ENCODE data around the gene HK1.
A peak's percentile ranks its signal among the peaks of the same experiment; 100 is the strongest.
"Not testable (repeated sequence)": the region's sequence is repeated elsewhere in the genome, so short reads cannot be mapped to it uniquely, and the experiment has no call there.

The HK1 gene

GRCh38 chr10:69295027-69295636 lies 16.8 kb downstream of the HK1 start:
- no peak for TF ChIP-seq CTCF (IDR thresholded peaks at IDR 0.05; ENCODE audit: unreplicated experiment in 3 of 3)
- peaks cover 11% of the 10 kb centered on the region for H3K27me3 Mint-ChIP-seq (ENCODE audit: low read depth)
- H3K36me3 Mint-ChIP-seq (ENCODE audit: low read depth): no peaks in the 10 kb centered on the region
- H3K4me1 Mint-ChIP-seq: no peaks in the 10 kb centered on the region
- no peak overlapping the region for H3K4me3 Mint-ChIP-seq
- no peaks in the 10 kb centered on the region for H3K9me3 Mint-ChIP-seq
- H3K27ac Mint-ChIP-seq: peak overlapping the region in 1 of 3 experiments; percentile 18

GRCh38 chr10:69303632-69304051 lies 25.3 kb downstream of the HK1 start:
- Mint-ChIP-seq H3K9me3 (peaks cover 2% of the 10 kb centered on the region), H3K4me1 (no peaks in the 10 kb centered on the region), H3K27ac (no peak overlapping the region), H3K27me3 (ENCODE audit: low read depth) (peaks cover 14% of the 10 kb centered on the region), H3K36me3 (ENCODE audit: low read depth) (no peaks in the 10 kb centered on the region), H3K4me3 (no peak overlapping the region)
- TF ChIP-seq CTCF (IDR thresholded peaks at IDR 0.05; ENCODE audit: unreplicated experiment in 3 of 3): no peak

GRCh38 chr10:69306421-69306820 lies 28.1 kb downstream of the HK1 start:
- peaks cover 14% of the 10 kb centered on the region for H3K27me3 Mint-ChIP-seq (ENCODE audit: low read depth)
- H3K4me1 Mint-ChIP-seq: peaks cover 5% of the 10 kb centered on the region
- H3K36me3 Mint-ChIP-seq (ENCODE audit: low read depth): no peaks in the 10 kb centered on the region
- TF ChIP-seq CTCF (IDR thresholded peaks at IDR 0.05; ENCODE audit: unreplicated experiment in 3 of 3): no peak
- no peak overlapping the region for H3K27ac Mint-ChIP-seq
- H3K4me3 Mint-ChIP-seq: no peak overlapping the region
- peaks cover 2% of the 10 kb centered on the region for H3K9me3 Mint-ChIP-seq

- Mint-ChIP-seq H3K4me3 (no peak overlapping the region), H3K4me1 (peaks cover 5% of the 10 kb centered on the region), H3K27ac (no peak overlapping the region), H3K9me3 (peaks cover 2% of the 10 kb centered on the region), H3K27me3 (ENCODE audit: low read depth) (peaks cover 14% of the 10 kb centered on the region), H3K36me3 (ENCODE audit: low read depth) (no peaks in the 10 kb centered on the region)
- TF ChIP-seq CTCF (IDR thresholded peaks at IDR 0.05; ENCODE audit: unreplicated experiment in 3 of 3): no peak
Measured at GRCh38 chr10:69307434-69307833, 29.1 kb downstream of the HK1 start.

- not testable (repeated sequence) for H3K36me3 Mint-ChIP-seq (ENCODE audit: low read depth); H3K4me3 Mint-ChIP-seq; H3K4me1 Mint-ChIP-seq; H3K9me3 Mint-ChIP-seq; H3K27ac Mint-ChIP-seq; H3K27me3 Mint-ChIP-seq (ENCODE audit: low read depth)
Measured at GRCh38 chr10:69308304-69308703, 30.0 kb downstream of the HK1 start.

- Mint-ChIP-seq H3K9me3 (no peaks in the 10 kb centered on the region), H3K27ac (peak overlapping the region in 1 of 3 experiments; percentile 78), H3K27me3 (ENCODE audit: low read depth) (peaks cover 8% of the 10 kb centered on the region), H3K4me1 (peaks cover 11% of the 10 kb centered on the region), H3K36me3 (ENCODE audit: low read depth) (no peaks in the 10 kb centered on the region), H3K4me3 (no peak overlapping the region)
- no peak for TF ChIP-seq CTCF (IDR thresholded peaks at IDR 0.05; ENCODE audit: unreplicated experiment in 3 of 3)
Measured at GRCh38 chr10:69311309-69311708, 33.0 kb downstream of the HK1 start.

All from nephron (organoid).